Measurements from ENCODE around the gene LIX1. TPM values are rescaled to one million over a fixed set of nuclear protein-coding genes. Genes with fewer than 3 reads are reported as not detected.
"Not testable (repeated sequence)": the region's sequence is repeated elsewhere in the genome, so short reads cannot be mapped to it uniquely, and the experiment has no call there.

The LIX1 gene
- total RNA-seq, 1 experiment from 2014 or later = not detected

GRCh38 chr5:97148288-97148687 lies 5.9 kb upstream of the LIX1 start:
- Mint-ChIP-seq H3K27me3 (ENCODE audit: unreplicated experiment) (no peaks in the 10 kb centered on the region), H3K9me3 (ENCODE audit: low read depth, unreplicated experiment) (no peaks in the 10 kb centered on the region), H3K4me1 (ENCODE audit: low read depth, unreplicated experiment) (no peaks in the 10 kb centered on the region), H3K36me3 (ENCODE audit: insufficient read depth, unreplicated experiment) (no peaks in the 10 kb centered on the region), H3K4me3 (ENCODE audit: low read depth, unreplicated experiment) (no peak overlapping the region), H3K27ac (ENCODE audit: unreplicated experiment) (no peak overlapping the region)
- BruUV-seq (replicated peaks) = no TSS peak
- DNase-seq = no peak
- CTCF ChIA-PET = interaction anchor here (0.6 kb wide), 1 partner anchor 16 kb away, joined by 4 read pairs; no protein-coding TSS in a partner anchor
- TF ChIP-seq, protein P1, sequence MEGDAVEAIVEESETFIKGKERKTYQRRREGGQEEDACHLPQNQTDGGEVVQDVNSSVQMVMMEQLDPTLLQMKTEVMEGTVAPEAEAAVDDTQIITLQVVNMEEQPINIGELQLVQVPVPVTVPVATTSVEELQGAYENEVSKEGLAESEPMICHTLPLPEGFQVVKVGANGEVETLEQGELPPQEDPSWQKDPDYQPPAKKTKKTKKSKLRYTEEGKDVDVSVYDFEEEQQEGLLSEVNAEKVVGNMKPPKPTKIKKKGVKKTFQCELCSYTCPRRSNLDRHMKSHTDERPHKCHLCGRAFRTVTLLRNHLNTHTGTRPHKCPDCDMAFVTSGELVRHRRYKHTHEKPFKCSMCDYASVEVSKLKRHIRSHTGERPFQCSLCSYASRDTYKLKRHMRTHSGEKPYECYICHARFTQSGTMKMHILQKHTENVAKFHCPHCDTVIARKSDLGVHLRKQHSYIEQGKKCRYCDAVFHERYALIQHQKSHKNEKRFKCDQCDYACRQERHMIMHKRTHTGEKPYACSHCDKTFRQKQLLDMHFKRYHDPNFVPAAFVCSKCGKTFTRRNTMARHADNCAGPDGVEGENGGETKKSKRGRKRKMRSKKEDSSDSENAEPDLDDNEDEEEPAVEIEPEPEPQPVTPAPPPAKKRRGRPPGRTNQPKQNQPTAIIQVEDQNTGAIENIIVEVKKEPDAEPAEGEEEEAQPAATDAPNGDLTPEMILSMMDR (IDR thresholded peaks at IDR 0.05; ENCODE audit: unreplicated experiment) = no peak
- intact Hi-C loops (cut with micrococcal nuclease; ENCODE audit: unreplicated experiment) = loop anchor here (10.0 kb wide), 1 partner anchor 103 kb away; no protein-coding TSS in a partner anchor

- no peak overlapping the region for H3K4me3 Mint-ChIP-seq (ENCODE audit: low read depth, unreplicated experiment)
- TF ChIP-seq, protein P1 (IDR thresholded peaks at IDR 0.05; ENCODE audit: unreplicated experiment) = no peak
- H3K27me3 Mint-ChIP-seq (ENCODE audit: unreplicated experiment) = peaks cover 8% of the 10 kb centered on the region
- no TSS peak for BruUV-seq (replicated peaks)
- peaks cover 7% of the 10 kb centered on the region for H3K4me1 Mint-ChIP-seq (ENCODE audit: low read depth, unreplicated experiment)
- H3K27ac Mint-ChIP-seq (ENCODE audit: unreplicated experiment) = no peak overlapping the region
- intact Hi-C loops (cut with micrococcal nuclease; ENCODE audit: unreplicated experiment) = loop anchor here (10.0 kb wide), 1 partner anchor 99 kb away; no protein-coding TSS in a partner anchor
- DNase-seq = no peak
- CTCF ChIA-PET = interaction anchor here (1.5 kb wide), 1 partner anchor 275 kb away, joined by 18 read pairs; no protein-coding TSS in a partner anchor
- H3K36me3 Mint-ChIP-seq (ENCODE audit: insufficient read depth, unreplicated experiment) = no peaks in the 10 kb centered on the region
- no peaks in the 10 kb centered on the region for H3K9me3 Mint-ChIP-seq (ENCODE audit: low read depth, unreplicated experiment)
Observed at GRCh38 chr5:97143704-97144103, 1.3 kb upstream of the LIX1 start.

GRCh38 chr5:97141539-97141938 lies 872 bp downstream of the LIX1 start:
- Mint-ChIP-seq H3K36me3 (ENCODE audit: insufficient read depth, unreplicated experiment) (no peaks in the 10 kb centered on the region), H3K27ac (ENCODE audit: unreplicated experiment) (no peak overlapping the region), H3K4me1 (ENCODE audit: low read depth, unreplicated experiment) (peaks cover 7% of the 10 kb centered on the region), H3K27me3 (ENCODE audit: unreplicated experiment) (peaks cover 8% of the 10 kb centered on the region), H3K4me3 (ENCODE audit: low read depth, unreplicated experiment) (no peak overlapping the region), H3K9me3 (ENCODE audit: low read depth, unreplicated experiment) (no peaks in the 10 kb centered on the region)
- TF ChIP-seq, protein P1 (IDR thresholded peaks at IDR 0.05; ENCODE audit: unreplicated experiment) = no peak
- DNase-seq = no peak
- CTCF ChIA-PET = no interaction called here
- intact Hi-C loops (cut with micrococcal nuclease; ENCODE audit: unreplicated experiment) = loop anchor here (10.0 kb wide), 1 partner anchor 97 kb away; no protein-coding TSS in a partner anchor
- BruUV-seq (replicated peaks) = no TSS peak

DNA sequence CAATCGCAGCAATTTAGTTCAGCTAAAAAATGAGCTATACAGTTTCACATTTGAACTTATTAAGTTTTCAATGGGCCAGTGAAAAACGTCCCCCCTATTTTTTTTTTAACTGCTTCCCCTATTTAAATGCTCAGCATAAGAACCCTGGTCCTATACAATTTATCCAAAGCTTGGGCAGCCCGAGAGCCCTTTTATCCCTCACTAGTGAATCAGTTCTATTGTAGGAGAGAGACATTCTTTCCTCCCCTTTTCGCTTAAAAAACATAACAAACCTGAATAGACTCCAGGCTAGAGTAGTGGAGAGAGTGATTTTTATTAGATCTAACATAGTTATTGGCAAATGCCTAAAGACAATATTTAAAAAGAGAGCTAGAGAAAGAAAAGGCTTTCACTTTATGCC lies 1.4 kb downstream of the LIX1 start:
- Mint-ChIP-seq H3K4me1 (ENCODE audit: low read depth, unreplicated experiment) (peaks cover 7% of the 10 kb centered on the region), H3K27me3 (ENCODE audit: unreplicated experiment) (peaks cover 8% of the 10 kb centered on the region), H3K9me3 (ENCODE audit: low read depth, unreplicated experiment) (no peaks in the 10 kb centered on the region), H3K36me3 (ENCODE audit: insufficient read depth, unreplicated experiment) (no peaks in the 10 kb centered on the region), H3K4me3 (ENCODE audit: low read depth, unreplicated experiment) (no peak overlapping the region), H3K27ac (ENCODE audit: unreplicated experiment) (no peak overlapping the region)
- CTCF ChIA-PET = no interaction called here
- intact Hi-C loops (cut with micrococcal nuclease; ENCODE audit: unreplicated experiment) = loop anchor here (10.0 kb wide), 1 partner anchor 96 kb away; no protein-coding TSS in a partner anchor
- no peak for DNase-seq
- BruUV-seq (replicated peaks) = no TSS peak
- TF ChIP-seq, protein P1 (IDR thresholded peaks at IDR 0.05; ENCODE audit: unreplicated experiment) = no peak

DNA sequence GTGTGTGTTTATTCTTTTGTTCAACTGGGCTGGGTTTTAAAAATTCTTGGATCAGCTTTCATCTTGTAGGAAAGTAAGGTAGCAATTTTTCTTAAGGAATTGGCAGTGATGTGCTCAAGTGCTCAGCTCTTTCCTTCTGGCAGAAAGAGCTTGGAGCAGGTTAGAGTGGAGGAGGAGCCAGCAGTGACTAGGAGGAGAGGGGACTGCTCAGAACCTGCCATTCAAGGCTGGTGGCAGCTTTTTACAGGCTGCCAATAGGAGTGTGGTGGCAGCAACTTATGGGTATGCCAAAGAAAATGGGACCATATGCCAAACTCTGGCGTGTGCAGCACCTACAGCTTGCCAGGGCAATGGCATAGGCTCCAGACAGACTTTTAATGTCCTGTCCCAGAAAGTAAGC lies 2.2 kb downstream of the LIX1 start:
- H3K9me3 Mint-ChIP-seq (ENCODE audit: low read depth, unreplicated experiment); H3K36me3 Mint-ChIP-seq (ENCODE audit: insufficient read depth, unreplicated experiment); H3K4me3 Mint-ChIP-seq (ENCODE audit: low read depth, unreplicated experiment); CTCF ChIA-PET; BruUV-seq (replicated peaks); DNase-seq; H3K27me3 Mint-ChIP-seq (ENCODE audit: unreplicated experiment); H3K4me1 Mint-ChIP-seq (ENCODE audit: low read depth, unreplicated experiment); H3K27ac Mint-ChIP-seq (ENCODE audit: unreplicated experiment): not testable (repeated sequence)
- intact Hi-C loops (cut with micrococcal nuclease; ENCODE audit: unreplicated experiment) = loop anchor here (10.0 kb wide), 1 partner anchor 95 kb away; no protein-coding TSS in a partner anchor
